ENCODE measurements around the gene PHF5A. TPM values are rescaled to one million over a fixed set of nuclear protein-coding genes. Genes with fewer than 3 reads are reported as not detected.
"Not testable (repeated sequence)": the region's sequence is repeated elsewhere in the genome, so short reads cannot be mapped to it uniquely, and the experiment has no call there.

The PHF5A gene
- total RNA-seq, 2 donors from 2014 or later, result 69.2 to 77.4 TPM

DNA sequence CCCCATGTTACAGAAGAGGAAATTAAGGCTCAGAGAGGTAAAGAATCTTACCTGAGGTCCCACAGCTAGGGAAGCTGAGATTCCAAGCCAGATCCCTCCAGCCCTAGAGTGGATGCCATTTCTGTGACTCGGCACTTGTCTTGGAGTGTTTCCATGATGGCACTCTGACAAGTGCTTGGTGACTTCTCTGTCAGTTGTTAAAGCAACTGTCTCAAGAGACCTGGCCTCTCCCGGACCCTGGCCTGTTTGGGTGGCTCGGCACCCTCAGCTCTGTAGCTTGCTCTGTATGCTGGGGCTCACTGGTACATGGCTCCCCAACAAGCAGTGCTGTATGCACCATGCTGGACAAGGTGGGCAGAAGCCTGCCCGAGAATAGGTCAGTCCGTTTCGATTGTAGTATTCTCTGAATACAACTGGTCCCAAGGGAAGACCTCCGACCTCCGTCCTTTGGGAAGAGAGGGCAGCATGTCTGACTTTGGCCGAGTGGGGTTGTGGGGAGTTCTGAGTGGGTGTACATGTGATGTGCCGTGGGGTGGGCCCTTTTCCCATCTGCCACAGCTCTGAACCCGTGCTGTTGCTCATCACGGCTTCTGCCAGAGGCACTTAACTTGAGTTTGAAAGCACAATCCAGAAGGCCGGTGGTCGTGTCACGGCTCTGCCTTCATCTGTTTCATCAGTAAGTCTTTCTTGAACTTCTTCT, 12.8 kb upstream of the PHF5A start:
- ATAC-seq (replicated peaks in 1 of 2) (no peak), DNase-seq (no peak)
- Mint-ChIP-seq H3K27me3 (ENCODE audit: low read depth) (no peaks in the 10 kb centered on the region), H3K27ac (no peak overlapping the region), H3K36me3 (ENCODE audit: insufficient read depth in 2 of 2) (no peaks in the 10 kb centered on the region), H3K4me1 (ENCODE audit: low read depth) (peaks cover 38% of the 10 kb centered on the region), H3K4me3 (no peak overlapping the region), H3K9me3 (no peaks in the 10 kb centered on the region)

DNA sequence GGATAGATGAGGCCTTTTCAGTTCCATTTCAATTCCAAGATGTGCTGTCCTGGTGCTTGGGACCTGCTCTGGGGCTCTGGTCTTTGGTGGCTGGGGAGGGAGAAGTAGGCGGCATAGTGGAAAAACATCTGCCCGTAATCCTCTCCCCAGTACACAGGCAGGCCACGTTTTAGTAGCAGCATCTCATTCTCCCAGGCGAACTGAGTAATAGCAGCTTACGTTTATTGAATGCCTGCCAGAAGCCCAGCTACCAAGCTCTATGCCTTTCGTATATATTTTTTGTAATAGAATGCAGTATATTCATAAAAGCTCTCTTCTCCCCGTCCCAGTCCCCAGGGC, 11.9 kb upstream of the PHF5A start:
- no peak for DNase-seq
- ATAC-seq (replicated peaks in 1 of 2), result no peak
- H3K9me3 Mint-ChIP-seq, result no peaks in the 10 kb centered on the region
- H3K27me3 Mint-ChIP-seq (ENCODE audit: low read depth), result no peaks in the 10 kb centered on the region
- H3K27ac Mint-ChIP-seq, result peak overlapping the region; percentile 6
- no peak overlapping the region for H3K4me3 Mint-ChIP-seq
- peaks cover 34% of the 10 kb centered on the region for H3K4me1 Mint-ChIP-seq (ENCODE audit: low read depth)
- no peaks in the 10 kb centered on the region for H3K36me3 Mint-ChIP-seq (ENCODE audit: insufficient read depth in 2 of 2)

DNA sequence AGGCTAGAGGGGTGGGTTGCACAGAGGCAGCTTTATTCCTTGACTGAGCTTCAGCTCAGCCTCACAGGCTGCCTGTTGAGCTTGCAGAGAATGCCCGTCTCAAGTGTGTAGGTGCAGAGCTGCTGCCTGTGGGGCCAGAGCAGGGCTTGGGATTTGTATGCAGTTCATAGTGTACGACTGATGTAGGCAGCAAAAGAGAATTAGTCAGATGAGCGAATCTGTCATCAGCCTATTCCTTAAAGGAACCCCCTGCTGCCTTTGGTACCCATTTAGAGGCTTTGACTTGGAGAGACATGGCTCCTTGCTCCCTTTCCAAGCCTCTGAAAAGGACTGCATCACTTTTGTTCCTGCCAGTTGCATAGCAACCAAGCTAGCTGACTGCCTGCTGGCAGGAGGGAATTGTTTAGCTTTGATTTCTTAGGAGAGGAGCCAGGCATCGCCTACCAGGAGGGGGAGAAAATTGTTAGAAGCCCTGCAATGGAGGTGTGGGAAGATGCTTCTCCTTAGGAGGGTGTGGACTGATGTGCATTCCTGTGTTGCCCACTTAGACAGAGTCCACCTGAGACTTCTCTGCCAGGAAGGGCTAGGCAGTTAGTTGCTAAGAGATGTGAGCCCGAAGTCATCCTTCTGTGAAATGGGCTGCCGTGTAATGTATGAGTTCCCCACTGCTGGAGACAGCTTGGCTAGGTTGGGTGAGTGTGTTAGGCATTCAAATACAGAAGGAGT, 11.3 kb upstream of the PHF5A start:
- DNase-seq (no peak), ATAC-seq (replicated peaks in 1 of 2) (no peak)
- Mint-ChIP-seq H3K4me3 (no peak overlapping the region), H3K4me1 (ENCODE audit: low read depth) (peaks cover 34% of the 10 kb centered on the region), H3K36me3 (ENCODE audit: insufficient read depth in 2 of 2) (no peaks in the 10 kb centered on the region), H3K27ac (no peak overlapping the region), H3K9me3 (no peaks in the 10 kb centered on the region), H3K27me3 (ENCODE audit: low read depth) (no peaks in the 10 kb centered on the region)

GRCh38 chr22:41478891-41479521, 10.5 kb upstream of the PHF5A start:
- Mint-ChIP-seq H3K27me3 (ENCODE audit: low read depth) (no peaks in the 10 kb centered on the region), H3K36me3 (ENCODE audit: insufficient read depth in 2 of 2) (peaks cover 0 to under 1% of the 10 kb centered on the region in 2 donors), H3K9me3 (no peaks in the 10 kb centered on the region), H3K27ac (no peak overlapping the region), H3K4me1 (ENCODE audit: low read depth) (peaks cover 35% of the 10 kb centered on the region), H3K4me3 (no peak overlapping the region)
- peak; percentile 24 to 61 for ATAC-seq (replicated peaks in 1 of 2)
- DNase-seq, result no peak

DNA sequence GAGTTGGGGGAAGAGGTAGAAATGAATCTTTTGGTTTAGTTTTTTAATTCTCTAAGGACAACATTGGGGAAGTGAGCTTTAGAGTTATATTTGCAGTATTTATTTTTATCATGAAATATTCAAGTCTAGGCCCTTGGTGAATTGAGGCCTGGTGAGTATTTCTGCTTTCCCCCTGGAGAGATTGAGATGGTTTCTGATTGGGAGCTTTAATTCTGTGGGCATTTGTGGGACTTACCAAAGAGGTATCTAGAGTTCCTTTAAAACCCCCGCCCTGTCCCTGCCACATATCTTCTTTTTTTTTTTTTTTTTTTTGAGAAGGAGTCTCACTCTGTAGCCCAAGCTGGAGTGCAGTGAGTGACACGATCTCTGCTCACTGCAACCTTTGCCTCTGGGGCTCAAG, 10.0 kb upstream of the PHF5A start:
- ATAC-seq (replicated peaks in 1 of 2), result no peak
- H3K36me3 Mint-ChIP-seq (ENCODE audit: insufficient read depth in 2 of 2), result peaks cover 0 to 1% of the 10 kb centered on the region in 2 donors
- no peak for DNase-seq
- H3K4me1 Mint-ChIP-seq (ENCODE audit: low read depth), result peaks cover 35% of the 10 kb centered on the region
- H3K27ac Mint-ChIP-seq, result peak overlapping the region; percentile 71
- no peaks in the 10 kb centered on the region for H3K9me3 Mint-ChIP-seq
- no peaks in the 10 kb centered on the region for H3K27me3 Mint-ChIP-seq (ENCODE audit: low read depth)
- H3K4me3 Mint-ChIP-seq, result no peak overlapping the region

- Mint-ChIP-seq H3K9me3 (no peaks in the 10 kb centered on the region), H3K4me1 (ENCODE audit: low read depth) (peaks cover 52% of the 10 kb centered on the region), H3K27ac (no peak overlapping the region), H3K4me3 (no peak overlapping the region), H3K27me3 (ENCODE audit: low read depth) (no peaks in the 10 kb centered on the region), H3K36me3 (ENCODE audit: insufficient read depth in 2 of 2) (peaks cover 0 to 3% of the 10 kb centered on the region in 2 donors)
- DNase-seq (no peak), ATAC-seq (replicated peaks in 1 of 2) (no peak)
Observed at GRCh38 chr22:41474872-41475451, 6.5 kb upstream of the PHF5A start.

- Mint-ChIP-seq H3K36me3 (ENCODE audit: insufficient read depth in 2 of 2) (peaks cover 10 to 14% of the 10 kb centered on the region in 2 donors), H3K27me3 (ENCODE audit: low read depth) (no peaks in the 10 kb centered on the region), H3K9me3 (no peaks in the 10 kb centered on the region), H3K27ac (peak overlapping the region; percentile 68), H3K4me1 (ENCODE audit: low read depth) (peaks cover 61% of the 10 kb centered on the region), H3K4me3 (no peak overlapping the region)
- ATAC-seq (replicated peaks in 1 of 2) (no peak), DNase-seq (no peak)
Observed at GRCh38 chr22:41471568-41471967, 3.1 kb upstream of the PHF5A start.

GRCh38 chr22:41470886-41471285, 2.4 kb upstream of the PHF5A start:
- H3K36me3 Mint-ChIP-seq (ENCODE audit: insufficient read depth in 2 of 2), result peaks cover 10 to 14% of the 10 kb centered on the region in 2 donors
- peaks cover 61% of the 10 kb centered on the region for H3K4me1 Mint-ChIP-seq (ENCODE audit: low read depth)

GRCh38 chr22:41469218-41469851, 843 bp upstream of the PHF5A start:
- Mint-ChIP-seq H3K4me3 (peak overlapping the region; percentile 83 to 98), H3K36me3 (ENCODE audit: insufficient read depth in 2 of 2) (peaks cover 14 to 20% of the 10 kb centered on the region in 2 donors), H3K27me3 (ENCODE audit: low read depth) (no peaks in the 10 kb centered on the region), H3K27ac (peak overlapping the region; percentile 95), H3K9me3 (no peaks in the 10 kb centered on the region), H3K4me1 (ENCODE audit: low read depth) (peaks cover 66% of the 10 kb centered on the region)
- ATAC-seq (replicated peaks in 1 of 2), result no peak
- DNase-seq, result no peak

More at GRCh38 chr22:41470886-41471285, 2.4 kb upstream of the PHF5A start:
- ATAC-seq (replicated peaks in 1 of 2) (no peak), DNase-seq (no peak)
- H3K27ac Mint-ChIP-seq, result peak overlapping the region; percentile 95
- H3K4me3 Mint-ChIP-seq, result peak overlapping the region; percentile 83 to 98
- no peaks in the 10 kb centered on the region for H3K9me3 Mint-ChIP-seq
- H3K27me3 Mint-ChIP-seq (ENCODE audit: low read depth), result no peaks in the 10 kb centered on the region

DNA sequence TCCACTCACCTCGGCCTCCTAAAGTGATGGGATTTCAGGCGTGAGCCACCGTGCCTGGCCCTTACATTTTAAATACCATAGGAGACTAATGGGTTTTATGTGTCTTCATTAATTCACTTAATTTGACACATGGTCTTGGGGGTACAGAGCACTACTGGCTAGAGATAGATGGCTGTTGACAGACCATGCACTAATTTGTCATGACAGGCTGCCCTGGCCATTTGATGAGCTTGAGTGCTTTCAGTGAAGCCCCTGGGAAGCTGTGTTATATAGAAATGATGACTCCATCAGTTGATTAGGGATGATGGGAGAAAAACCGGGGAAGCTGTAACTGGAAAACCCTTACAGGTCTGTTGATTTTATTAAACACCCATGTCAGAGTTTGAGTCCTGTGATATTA, 6.6 kb downstream of the PHF5A start:
- H3K4me3 Mint-ChIP-seq, result no peak overlapping the region
- no peak for ATAC-seq (replicated peaks in 1 of 2)
- H3K27ac Mint-ChIP-seq, result no peak overlapping the region
- no peaks in the 10 kb centered on the region for H3K9me3 Mint-ChIP-seq
- DNase-seq, result no peak
- H3K36me3 Mint-ChIP-seq (ENCODE audit: insufficient read depth in 2 of 2), result peaks cover 11 to 24% of the 10 kb centered on the region in 2 donors
- peaks cover 7% of the 10 kb centered on the region for H3K4me1 Mint-ChIP-seq (ENCODE audit: low read depth)
- H3K27me3 Mint-ChIP-seq (ENCODE audit: low read depth), result no peaks in the 10 kb centered on the region

- not testable (repeated sequence) for ATAC-seq (replicated peaks in 1 of 2); H3K27ac Mint-ChIP-seq; H3K9me3 Mint-ChIP-seq; H3K27me3 Mint-ChIP-seq (ENCODE audit: low read depth); H3K4me1 Mint-ChIP-seq (ENCODE audit: low read depth); H3K4me3 Mint-ChIP-seq; DNase-seq
- peaks cover 10 to 23% of the 10 kb centered on the region in 2 donors for H3K36me3 Mint-ChIP-seq (ENCODE audit: insufficient read depth in 2 of 2)
Observed at GRCh38 chr22:41460071-41460470, 8.4 kb downstream of the PHF5A start.

GRCh38 chr22:41459431-41459830, 9.1 kb downstream of the PHF5A start:
- H3K4me3 Mint-ChIP-seq, result no peak overlapping the region
- ATAC-seq (replicated peaks in 1 of 2) (no peak), DNase-seq (no peak)
- H3K36me3 Mint-ChIP-seq (ENCODE audit: insufficient read depth in 2 of 2), result peaks cover 6 to 18% of the 10 kb centered on the region in 2 donors
- no peaks in the 10 kb centered on the region for H3K4me1 Mint-ChIP-seq (ENCODE audit: low read depth)
- H3K27me3 Mint-ChIP-seq (ENCODE audit: low read depth), result no peaks in the 10 kb centered on the region
- H3K27ac Mint-ChIP-seq, result no peak overlapping the region
- no peaks in the 10 kb centered on the region for H3K9me3 Mint-ChIP-seq
